Sigmoid colon (tissue), 4 donors: ENCODE measurements around the gene MYL1.

Experiments
- EP300 ChIP-seq, 4 donors: sonication (generic); formaldehyde crosslinking; IDR thresholded peaks; one replicate each; pipeline ENCODE4 v1.6.1; 2017; ENCODE audit warnings: antibody characterized with exemption in 4 of 4
- POLR2A ChIP-seq, 2 donors: fragments of 450-650 bp; IDR thresholded peaks; one replicate each; pipeline ENCODE4 v1.6.1; 2016; ENCODE audit warnings: antibody characterized with exemption in 2 of 2, mild to moderate bottlenecking in 2 of 2, moderate library complexity in 2 of 2
- POLR2AphosphoS5 ChIP-seq, 4 donors: sonication (generic); formaldehyde crosslinking; IDR thresholded peaks; one replicate each; pipeline ENCODE4 v1.6.1; 2017; ENCODE audit warnings: antibody characterized with exemption in 4 of 4
- TF ChIP-seq, protein P1 (sequence below), 4 experiments: fragments of 450-650 bp in 3 of 4; fragments of 200-600 bp in 1 of 4; IDR thresholded peaks; one replicate each; pipeline ENCODE4 v1.5.1; 2016 to 2019; ENCODE audit warnings: antibody characterized with exemption in 4 of 4, mild to moderate bottlenecking in 3 of 4, moderate library complexity in 2 of 4

GRCh38 chr2:210288408-210288807 lies 26.6 kb downstream of the MYL1 start:
- TF ChIP-seq, protein P1, sequence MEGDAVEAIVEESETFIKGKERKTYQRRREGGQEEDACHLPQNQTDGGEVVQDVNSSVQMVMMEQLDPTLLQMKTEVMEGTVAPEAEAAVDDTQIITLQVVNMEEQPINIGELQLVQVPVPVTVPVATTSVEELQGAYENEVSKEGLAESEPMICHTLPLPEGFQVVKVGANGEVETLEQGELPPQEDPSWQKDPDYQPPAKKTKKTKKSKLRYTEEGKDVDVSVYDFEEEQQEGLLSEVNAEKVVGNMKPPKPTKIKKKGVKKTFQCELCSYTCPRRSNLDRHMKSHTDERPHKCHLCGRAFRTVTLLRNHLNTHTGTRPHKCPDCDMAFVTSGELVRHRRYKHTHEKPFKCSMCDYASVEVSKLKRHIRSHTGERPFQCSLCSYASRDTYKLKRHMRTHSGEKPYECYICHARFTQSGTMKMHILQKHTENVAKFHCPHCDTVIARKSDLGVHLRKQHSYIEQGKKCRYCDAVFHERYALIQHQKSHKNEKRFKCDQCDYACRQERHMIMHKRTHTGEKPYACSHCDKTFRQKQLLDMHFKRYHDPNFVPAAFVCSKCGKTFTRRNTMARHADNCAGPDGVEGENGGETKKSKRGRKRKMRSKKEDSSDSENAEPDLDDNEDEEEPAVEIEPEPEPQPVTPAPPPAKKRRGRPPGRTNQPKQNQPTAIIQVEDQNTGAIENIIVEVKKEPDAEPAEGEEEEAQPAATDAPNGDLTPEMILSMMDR (IDR thresholded peaks at IDR 0.05) = no peak
- no peak for TF ChIP-seq EP300 (IDR thresholded peaks at IDR 0.05)
- no peak for TF ChIP-seq POLR2A (IDR thresholded peaks at IDR 0.05)
- no peak for TF ChIP-seq POLR2AphosphoS5 (IDR thresholded peaks at IDR 0.05)
